ENCODE data around the gene NEO1. TPM values are rescaled to one million over a fixed set of nuclear protein-coding genes. Genes with fewer than 3 reads are reported as not detected.

NEO1 gene
- polyA plus RNA-seq, 2 of the 4 experiments (the other 2 are of a cell fraction) = 29.1 to 30.3 TPM

GRCh38 chr15:73047882-73048281 is 4.4 kb upstream of the NEO1 start:
- no peak overlapping the region for H3K4me3 ChIP-seq
- H3K27ac ChIP-seq = no peak overlapping the region
- no peak overlapping the region for H3K4me2 ChIP-seq
- CTCF ChIA-PET = interaction anchor here (0.7 kb wide), 1 partner anchor 12 kb away, joined by 3 read pairs; no protein-coding TSS in a partner anchor
- no peaks in the 10 kb centered on the region for H3K9me3 ChIP-seq
- FAIRE-seq = no peak
- TF ChIP-seq ESRRA (IDR thresholded peaks at IDR 0.05; ENCODE audit: borderline replicate concordance, low read length) = no peak
- no peak for TF ChIP-seq BHLHE40 (IDR thresholded peaks at IDR 0.05; ENCODE audit: low read depth, low read length)
- TF ChIP-seq CHD4 (IDR thresholded peaks at IDR 0.05; ENCODE audit: borderline replicate concordance) = no peak
- no peak for TF ChIP-seq HES2 (IDR thresholded peaks at IDR 0.05)
- no peak for TF ChIP-seq NPAS2 (CRISPR knock-in tag; IDR thresholded peaks at IDR 0.05; ENCODE audit: borderline replicate concordance)
- no peak for TF ChIP-seq CBX2 (IDR thresholded peaks at IDR 0.05; ENCODE audit: borderline replicate concordance, low read depth)
- TF ChIP-seq EP300 (IDR thresholded peaks at IDR 0.05) = no peak
- no peak for TF ChIP-seq CBX8 (IDR thresholded peaks at IDR 0.05)
- no peak for TF ChIP-seq RCOR1 (IDR thresholded peaks at IDR 0.05; ENCODE audit: low read depth, low read length)
- TF ChIP-seq ZSCAN20 (CRISPR knock-in tag; IDR thresholded peaks at IDR 0.05) = no peak
- TF ChIP-seq KDM1A (IDR thresholded peaks at IDR 0.05; ENCODE audit: low read depth) = no peak
- H3K4me1 ChIP-seq = peaks cover 8% of the 10 kb centered on the region
- POLR2A ChIA-PET = no interaction called here
- no peak for ATAC-seq
- no peak for DNase-seq (ENCODE audit: low read depth in 1 of 2, low spot score in 1 of 2)
- 67% methylated on average over 6 of the region's 6 CpGs for WGBS (ENCODE audit: missing lambda C conversion rate)

DNA sequence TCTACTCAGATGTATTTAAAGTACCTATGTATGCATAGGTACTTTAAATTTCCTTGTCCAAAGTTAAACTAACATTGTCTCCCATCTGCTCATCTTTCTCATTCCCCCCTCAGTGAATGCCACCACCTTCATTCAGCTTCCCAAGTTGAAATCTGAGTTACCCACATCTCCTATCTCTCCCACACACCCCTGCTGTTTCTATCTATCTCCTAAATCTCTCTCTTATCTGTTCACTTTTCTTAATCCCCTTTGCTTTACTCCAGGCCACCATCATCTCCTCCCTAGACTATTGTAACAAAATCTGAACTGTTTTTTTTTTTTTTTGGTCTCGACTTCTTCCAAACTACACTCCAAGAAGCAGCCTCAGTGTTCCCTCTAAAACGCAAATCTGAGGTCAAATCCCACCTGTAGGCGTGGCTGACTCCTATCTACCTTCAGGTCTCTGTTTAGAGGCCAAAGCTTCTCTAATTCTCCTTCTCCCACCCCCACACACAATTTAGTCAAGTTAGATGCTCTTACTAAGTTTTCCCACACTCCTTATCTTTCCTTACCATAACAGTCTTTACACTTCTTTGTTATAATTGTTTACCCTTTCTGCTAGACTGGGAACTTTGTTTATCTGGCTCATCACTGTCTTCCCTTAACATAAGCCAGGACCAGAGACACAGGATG is 3.5 kb upstream of the NEO1 start:
- ChIA-PET CTCF (no interaction called here), POLR2A (no interaction called here)
- Histone ChIP-seq H3K4me1 (peaks cover 13% of the 10 kb centered on the region), H3K4me3 (no peak overlapping the region), H3K27ac (no peak overlapping the region), H3K9me3 (no peaks in the 10 kb centered on the region), H3K4me2 (no peak overlapping the region)
- ATAC-seq (no peak), DNase-seq (ENCODE audit: low read depth in 1 of 2, low spot score in 1 of 2) (no peak), FAIRE-seq (no peak)
- WGBS (ENCODE audit: missing lambda C conversion rate) = 43% methylated on average over 3 of the region's 3 CpGs
- no peak for TF ChIP-seq EP300 (IDR thresholded peaks at IDR 0.05)
- TF ChIP-seq HEYL (CRISPR knock-in tag; IDR thresholded peaks at IDR 0.05) = no peak
- TF ChIP-seq HOXA7 (CRISPR knock-in tag; IDR thresholded peaks at IDR 0.05) = no peak
- TF ChIP-seq RCOR1 (IDR thresholded peaks at IDR 0.05; ENCODE audit: low read depth, low read length) = no peak
- no peak for TF ChIP-seq RAD21 (conservative IDR thresholded peaks at IDR 0.05 in 1 of 2, IDR thresholded peaks at IDR 0.05 in 1 of 2)
- no peak for TF ChIP-seq CHD4 (IDR thresholded peaks at IDR 0.05; ENCODE audit: borderline replicate concordance)
- TF ChIP-seq POLR2AphosphoS2 (conservative IDR thresholded peaks at IDR 0.05; ENCODE audit: low read length) = no peak
- no peak for TF ChIP-seq JUNB (IDR thresholded peaks at IDR 0.05)
- no peak for TF ChIP-seq USF2 (IDR thresholded peaks at IDR 0.05)
- no peak for TF ChIP-seq KDM1A (IDR thresholded peaks at IDR 0.05; ENCODE audit: low read depth)
- no peak for TF ChIP-seq POLR2A (IDR thresholded peaks at IDR 0.05; ENCODE audit: low read length)
- TF ChIP-seq TFCP2L1 (CRISPR knock-in tag; IDR thresholded peaks at IDR 0.05) = no peak
- no peak for TF ChIP-seq RFX5 (IDR thresholded peaks at IDR 0.05)
- TF ChIP-seq BHLHE40 (IDR thresholded peaks at IDR 0.05; ENCODE audit: low read depth, low read length) = no peak
- TF ChIP-seq, protein P1, sequence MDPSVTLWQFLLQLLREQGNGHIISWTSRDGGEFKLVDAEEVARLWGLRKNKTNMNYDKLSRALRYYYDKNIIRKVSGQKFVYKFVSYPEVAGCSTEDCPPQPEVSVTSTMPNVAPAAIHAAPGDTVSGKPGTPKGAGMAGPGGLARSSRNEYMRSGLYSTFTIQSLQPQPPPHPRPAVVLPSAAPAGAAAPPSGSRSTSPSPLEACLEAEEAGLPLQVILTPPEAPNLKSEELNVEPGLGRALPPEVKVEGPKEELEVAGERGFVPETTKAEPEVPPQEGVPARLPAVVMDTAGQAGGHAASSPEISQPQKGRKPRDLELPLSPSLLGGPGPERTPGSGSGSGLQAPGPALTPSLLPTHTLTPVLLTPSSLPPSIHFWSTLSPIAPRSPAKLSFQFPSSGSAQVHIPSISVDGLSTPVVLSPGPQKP (IDR thresholded peaks at IDR 0.05; ENCODE audit: low read depth, low read length) = no peak
- no peak for TF ChIP-seq CTCF (IDR thresholded peaks at IDR 0.05)
- TF ChIP-seq, protein P2, sequence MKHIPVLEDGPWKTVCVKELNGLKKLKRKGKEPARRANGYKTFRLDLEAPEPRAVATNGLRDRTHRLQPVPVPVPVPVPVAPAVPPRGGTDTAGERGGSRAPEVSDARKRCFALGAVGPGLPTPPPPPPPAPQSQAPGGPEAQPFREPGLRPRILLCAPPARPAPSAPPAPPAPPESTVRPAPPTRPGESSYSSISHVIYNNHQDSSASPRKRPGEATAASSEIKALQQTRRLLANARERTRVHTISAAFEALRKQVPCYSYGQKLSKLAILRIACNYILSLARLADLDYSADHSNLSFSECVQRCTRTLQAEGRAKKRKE (CRISPR knock-in tag; IDR thresholded peaks at IDR 0.05; ENCODE audit: low read depth) = no peak
- no peak for TF ChIP-seq EHMT2 (IDR thresholded peaks at IDR 0.05; ENCODE audit: low read depth)
- no peak for TF ChIP-seq NFE2L2 (conservative IDR thresholded peaks at IDR 0.05; ENCODE audit: low read length)
